Smooth muscle cell (in vitro differentiated cells): Measurements from ENCODE around the gene HYKK. TPM values are rescaled to one million over a fixed set of nuclear protein-coding genes. Genes with fewer than 3 reads are reported as not detected.
"Not testable (repeated sequence)": the region's sequence is repeated elsewhere in the genome, so short reads cannot be mapped to it uniquely, and the experiment has no call there.

ENCODE experiments used
- DNase-seq: peaks from one replicate; lab custom pipeline; 2025; ENCODE audit not compliant: unreplicated experiment; lab: John Stamatoyannopoulos, UW
- H2AFZ ChIP-seq: fragments of 200-600 bp; sonication (generic); 2 replicates; pipeline ENCODE4 v1.6.0; 2016; ENCODE audit warnings: antibody characterized with exemption, low read depth, mild to moderate bottlenecking
- H3F3A ChIP-seq: fragments of 200-600 bp; sonication (generic); 2 replicates; pipeline ENCODE4 v1.6.0; 2017; ENCODE audit warnings: antibody characterized with exemption, low read depth
- H3K27ac ChIP-seq: fragments of 200-600 bp; sonication (generic); 2 replicates; pipeline ENCODE4 v1.5.1; 2016; ENCODE audit warnings: low read depth, mild to moderate bottlenecking
- H3K27me3 ChIP-seq: fragments of 200-600 bp; sonication (generic); 2 replicates; pipeline ENCODE4 v1.6.1; 2016; ENCODE audit warnings: low read depth, mild to moderate bottlenecking
- H3K36me3 ChIP-seq: fragments of 200-600 bp; sonication (generic); 2 replicates; pipeline ENCODE4 v1.5.1; 2016; ENCODE audit warnings: low read depth
- H3K4me1 ChIP-seq: fragments of 200-600 bp; sonication (generic); 2 replicates; pipeline ENCODE4 v1.5.1; 2016; ENCODE audit warnings: low read depth
- H3K4me2 ChIP-seq: fragments of 200-600 bp; sonication (generic); 2 replicates; pipeline ENCODE4 v1.6.0; 2016; ENCODE audit warnings: mild to moderate bottlenecking
- H3K4me3 ChIP-seq: fragments of 200-600 bp; sonication (generic); 2 replicates; pipeline ENCODE4 v1.5.1; 2016; ENCODE audit warnings: mild to moderate bottlenecking
- H3K79me2 ChIP-seq: fragments of 200-600 bp; sonication (generic); 2 replicates; pipeline ENCODE4 v1.6.0; 2016; ENCODE audit warnings: low read depth, mild to moderate bottlenecking
- H3K9ac ChIP-seq: fragments of 200-600 bp; sonication (generic); 2 replicates; pipeline ENCODE4 v1.6.0; 2016; ENCODE audit warnings: low read depth
- H3K9me3 ChIP-seq: fragments of 200-600 bp; sonication (generic); replicated peaks from 2 replicates; pipeline ENCODE4 v1.5.1; 2016; ENCODE audit warnings: low read depth
- H4K20me1 ChIP-seq: fragments of 200-600 bp; sonication (generic); 2 replicates; pipeline ENCODE4 v1.6.0; 2016; ENCODE audit warnings: low read depth
- CTCF ChIP-seq: fragments of 200-600 bp; sonication (generic); IDR thresholded peaks from 2 replicates; pipeline ENCODE4 v1.5.1; 2017; ENCODE audit warnings: borderline replicate concordance, mild to moderate bottlenecking, antibody characterized with exemption; ENCODE audit not compliant: insufficient read depth, poor library complexity, severe bottlenecking
- WGBS: methylation state at CpG from one replicate; pipeline ENCODE4 v1.1.7; 2016; ENCODE audit warnings: low lambda C conversion rate; 5-methylcytosine and 5-hydroxymethylcytosine counted together
- polyA plus RNA-seq: library from polyadenylated mRNA; unstranded; fragments of >200 nt; fragmentation: Nextera tagmentation; extraction: Ambion mirVana; gene quantifications from 2 replicates; pipeline ENCODE4 v1.2.1, GENCODE V29; 2016
- total RNA-seq: library from RNA; depleted of rRNA; stranded (reverse); fragments of >200 nt; gene quantifications from 2 replicates; pipeline ENCODE4 v1.2.3, GENCODE V29; 2014

Gene HYKK
- total and polyA plus RNA-seq, 2 experiments from 2014 or later: 0.54 to 2.4 TPM

- H3K79me2 ChIP-seq: peaks cover 19% of the 10 kb centered on the region
- H3K36me3 ChIP-seq: peaks cover 3% of the 10 kb centered on the region
- peaks cover 6% of the 10 kb centered on the region for H4K20me1 ChIP-seq
- no peak overlapping the region for H2AFZ ChIP-seq
- no peak for DNase-seq
- H3K27ac ChIP-seq: no peak overlapping the region
- TF ChIP-seq CTCF: no peak
- H3K9me3 ChIP-seq: no peaks in the 10 kb centered on the region
- WGBS: 86% methylated on average over 5 of the region's 5 CpGs
- no peaks in the 10 kb centered on the region for H3F3A ChIP-seq
- H3K9ac ChIP-seq: no peak overlapping the region
- H3K4me3 ChIP-seq: no peak overlapping the region
- H3K4me1 ChIP-seq: peaks cover 9% of the 10 kb centered on the region
- H3K4me2 ChIP-seq: no peak overlapping the region
- H3K27me3 ChIP-seq: no peaks in the 10 kb centered on the region
Observed at GRCh38 chr15:78537266-78537905, 30.0 kb downstream of the HYKK start.

GRCh38 chr15:78538358-78538757, 31.0 kb downstream of the HYKK start:
- Histone ChIP-seq H3F3A (no peaks in the 10 kb centered on the region), H3K27me3 (no peaks in the 10 kb centered on the region), H4K20me1 (peaks cover 6% of the 10 kb centered on the region), H3K9ac (no peak overlapping the region), H3K4me1 (peaks cover 9% of the 10 kb centered on the region), H3K4me3 (no peak overlapping the region), H3K36me3 (peaks cover 10% of the 10 kb centered on the region), H3K27ac (no peak overlapping the region), H2AFZ (no peak overlapping the region), H3K9me3 (no peaks in the 10 kb centered on the region), H3K79me2 (peaks cover 23% of the 10 kb centered on the region), H3K4me2 (no peak overlapping the region)
- no peak for DNase-seq
- WGBS: 94% methylated on average over 1 of the region's 1 CpG
- TF ChIP-seq CTCF: no peak

- not testable (repeated sequence) for DNase-seq, H3K9me3 ChIP-seq, H3F3A ChIP-seq, H3K4me1 ChIP-seq, H3K27me3 ChIP-seq, H4K20me1 ChIP-seq
- WGBS: 89% methylated on average over 18 of the region's 18 CpGs
- peak overlapping the region; percentile 97 for H3K4me2 ChIP-seq
- peak overlapping the region; percentile 95 for H3K27ac ChIP-seq
- H2AFZ ChIP-seq: peak overlapping the region; percentile 94
- H3K79me2 ChIP-seq: peaks cover 23% of the 10 kb centered on the region
- peaks cover 10% of the 10 kb centered on the region for H3K36me3 ChIP-seq
- H3K9ac ChIP-seq: peak overlapping the region; percentile 98
- peak overlapping the region; percentile 90 for H3K4me3 ChIP-seq
Observed at GRCh38 chr15:78539464-78540140, 32.2 kb downstream of the HYKK start.

GRCh38 chr15:78540141-78540870, 32.9 kb downstream of the HYKK start, which contains the start of gene PSMA4:
TSS of gene PSMA4 (plus strand) at chr15:78540444. CDS start at chr15:78541928, 1,484 bp downstream.
- H3K4me2 ChIP-seq: peak within 1 kb of the TSS; percentile 97
- no peaks in the 10 kb centered on the region for H3F3A ChIP-seq
- H3K4me3 ChIP-seq: peak within 1 kb of the TSS; percentile 90

More at GRCh38 chr15:78540141-78540870, 32.9 kb downstream of the HYKK start, which contains the start of gene PSMA4:
- under 1% methylated on average over 45 of the region's 56 CpGs for WGBS
- H4K20me1 ChIP-seq: peaks cover 8% of the 10 kb centered on the region
- peaks cover 17% of the 10 kb centered on the region for H3K36me3 ChIP-seq
- H3K4me1 ChIP-seq: peaks cover 9% of the 10 kb centered on the region
- H3K27me3 ChIP-seq: no peaks in the 10 kb centered on the region
- H3K9ac ChIP-seq: peak within 1 kb of the TSS; percentile 98
- peaks cover 26% of the 10 kb centered on the region for H3K79me2 ChIP-seq
- H3K27ac ChIP-seq: peak within 1 kb of the TSS; percentile 95
- peak; percentile 16 for TF ChIP-seq CTCF
- peak; percentile 97 for DNase-seq
- no peaks in the 10 kb centered on the region for H3K9me3 ChIP-seq
- H2AFZ ChIP-seq: peak within 1 kb of the TSS; percentile 94
